Heart left ventricle (tissue), 16 donors: ENCODE measurements around the gene NPHP4. TPM values are rescaled to one million over a fixed set of nuclear protein-coding genes. Genes with fewer than 3 reads are reported as not detected.

Experiments used
- ATAC-seq, 4 donors: fragments of 200-7000 bp; cut with Tn5 transposase; one replicate each; pipeline ENCODE4 v1.9.1; 2020 to 2022; ENCODE audit warnings: moderate library complexity in 4 of 4, mild to moderate bottlenecking in 3 of 4, moderate number of reproducible peaks in 1 of 4
- DNase-seq, 5 donors: peaks; one replicate each; pipeline ENCODE4 v3.0.0-alpha.2; 2020
- H3K27ac ChIP-seq, 12 donors: fragments of 200-600 bp; sonication (generic) in 4 of 12; one replicate each; pipeline versions ENCODE4 v1.5.0 to v1.8.0; 2016 to 2022; ENCODE audit warnings: mild to moderate bottlenecking in 2 of 12
- H3K27me3 ChIP-seq, 9 donors: fragments of 200-600 bp; sonication (generic) in 2 of 9; one replicate each; pipeline versions ENCODE4 v1.5.1 to v1.8.0; 2016 to 2022; ENCODE audit warnings: mild to moderate bottlenecking in 3 of 9
- H3K36me3 ChIP-seq, 9 donors: fragments of 200-600 bp; sonication (generic) in 2 of 9; one replicate each; pipeline versions ENCODE4 v1.5.0 to v1.8.0; 2018 to 2022; ENCODE audit warnings: mild to moderate bottlenecking in 2 of 9
- H3K4me1 ChIP-seq, 12 donors: fragments of 200-600 bp; sonication (generic) in 4 of 12; one replicate each; pipeline versions ENCODE4 v1.5.0 to v1.8.0; 2016 to 2022; ENCODE audit warnings: mild to moderate bottlenecking in 3 of 12
- H3K4me3 ChIP-seq, 12 donors: fragments of 200-600 bp; sonication (generic) in 4 of 12; one replicate each; pipeline versions ENCODE4 v1.5.0 to v1.8.0; 2017 to 2022; ENCODE audit warnings: mild to moderate bottlenecking in 9 of 12, moderate library complexity in 4 of 12
- H3K9me3 ChIP-seq, 12 donors: fragments of 200-600 bp; sonication (generic) in 4 of 12; one replicate each; pipeline versions ENCODE4 v1.5.0 to v1.8.0; 2016 to 2022; ENCODE audit warnings: mild to moderate bottlenecking in 1 of 12
- POLR2A ChIP-seq, 2 donors: fragments of 450-650 bp; IDR thresholded peaks; one replicate each; pipeline ENCODE4 v1.6.1; 2017; ENCODE audit warnings: antibody characterized with exemption in 2 of 2, mild to moderate bottlenecking in 2 of 2, moderate library complexity in 2 of 2
- WGBS, 4 donors: extraction: QIAGEN DNeasy Blood & Tissue Kit in 2 of 4; methylation state at CpG; one replicate each; pipeline versions ENCODE4 v1.1.5 to v1.1.7; 2013 to 2018; 5-methylcytosine and 5-hydroxymethylcytosine counted together
- intact Hi-C, 10 donors: fragments of 100-400 bp; cut with DNase I; formaldehyde crosslinking; loops; one replicate each; pipeline versions ENCODE4 v1.11.1 to v1.14.2; 2022
- polyA plus RNA-seq, 2 donors: library from polyadenylated mRNA; stranded (reverse); fragments of 200-250 nt; gene quantifications; one replicate each; pipeline ENCODE4 v1.2.3, GENCODE V29; 2013
- total RNA-seq, 9 donors: library from RNA; depleted of rRNA in 2 of 9; stranded (reverse); fragments of >200 nt in 2 of 9; fragmentation: NEBNext Ultra II Directional in 3 of 9; extraction: Animal tissue kit (Norgen Biotek cat#: 25700) in 3 of 9; gene quantifications; one replicate each; pipeline versions ENCODE4 v1.1.0 to v1.2.4, GENCODE V29; 2016 to 2023
- TF ChIP-seq, protein P1 (sequence below), 12 donors: fragments of 200-600 bp; sonication (generic) in 4 of 12; IDR thresholded peaks; one replicate each; pipeline versions ENCODE4 v1.5.0 to v1.8.0; 2018 to 2022; ENCODE audit warnings: antibody characterized with exemption in 12 of 12, mild to moderate bottlenecking in 5 of 12
- donor health status: ischemic (EF 13 %, LVEDD 7.1; RV severe dilation, severe dysfunction).
- donor health status: healthy with polysubstance abuse.
- donor health status: DM: no; HTN: yes; CAD: no.
- donor health status: DM: no; HTN: no; CAD: no.
- donor health status: ischemic (EF 25% LVEDD 6.9; RV normal size, moderate dysfunction).
- donor health status: ischemic (EF 25% LVEDD 5.7; RV mildly dilated, moderate dysfunction).
- donor health status: healthy.
- donor health status: DM: yes; HTN: yes; CAD: no.
- donor health status: ischemic (EF 35%, LVEDD 5.7; RV mildly dilated, moderate dysfunction).
- donor health status: nonischemic (EF 11% LVEDD 7.7; RV severe dilation, severe dysfunction).
- donor health status: DM: yes; HTN: yes; CAD: no.
- donor health status: PGD.
- donor health status: ischemic (EF 29% LVEDD 5.4; RV normal size, mild dysfunction).
- donor health status: nonischemic (EF 23%, LVEDD 6.1; RV moderate dilation, normal function).

NPHP4 gene
- total and polyA plus RNA-seq, 11 donors: 2.1 to 6.3 (median 3.1) TPM

DNA sequence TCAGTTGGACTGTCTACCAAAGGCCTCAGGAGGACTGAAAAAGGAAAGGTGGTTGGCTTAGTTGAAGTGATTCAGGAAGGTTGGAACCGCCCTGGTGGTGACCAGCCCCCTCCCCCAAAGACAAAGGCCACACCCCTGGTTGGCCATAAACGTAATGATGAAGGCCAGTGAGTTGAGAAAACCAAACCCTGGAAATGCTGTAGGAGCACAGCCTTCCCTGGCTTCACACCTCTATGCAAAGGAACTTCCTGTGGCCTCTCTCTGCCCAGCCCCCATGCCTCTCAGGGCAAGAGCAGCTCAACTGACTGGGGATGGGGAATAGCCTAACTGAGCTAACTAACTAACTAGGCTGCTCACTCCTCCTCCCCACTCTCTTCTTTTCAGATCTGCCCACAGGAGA, 90.4 kb downstream of the NPHP4 start:
- Histone ChIP-seq H3K4me3 (no peak overlapping the region), H3K36me3 (peaks cover 0 to 52% (median 29%) of the 10 kb centered on the region in 9 donors), H3K27ac (no peak overlapping the region), H3K4me1 (no peaks in the 10 kb centered on the region), H3K9me3 (no peaks in the 10 kb centered on the region), H3K27me3 (no peaks in the 10 kb centered on the region)
- WGBS, 4 donors: 83 to 90% (median 85%) methylated on average over 2 of the region's 2 CpGs
- ATAC-seq (no peak), DNase-seq (peak in 1 of 5 donors; percentile 29)
- TF ChIP-seq, protein P1, sequence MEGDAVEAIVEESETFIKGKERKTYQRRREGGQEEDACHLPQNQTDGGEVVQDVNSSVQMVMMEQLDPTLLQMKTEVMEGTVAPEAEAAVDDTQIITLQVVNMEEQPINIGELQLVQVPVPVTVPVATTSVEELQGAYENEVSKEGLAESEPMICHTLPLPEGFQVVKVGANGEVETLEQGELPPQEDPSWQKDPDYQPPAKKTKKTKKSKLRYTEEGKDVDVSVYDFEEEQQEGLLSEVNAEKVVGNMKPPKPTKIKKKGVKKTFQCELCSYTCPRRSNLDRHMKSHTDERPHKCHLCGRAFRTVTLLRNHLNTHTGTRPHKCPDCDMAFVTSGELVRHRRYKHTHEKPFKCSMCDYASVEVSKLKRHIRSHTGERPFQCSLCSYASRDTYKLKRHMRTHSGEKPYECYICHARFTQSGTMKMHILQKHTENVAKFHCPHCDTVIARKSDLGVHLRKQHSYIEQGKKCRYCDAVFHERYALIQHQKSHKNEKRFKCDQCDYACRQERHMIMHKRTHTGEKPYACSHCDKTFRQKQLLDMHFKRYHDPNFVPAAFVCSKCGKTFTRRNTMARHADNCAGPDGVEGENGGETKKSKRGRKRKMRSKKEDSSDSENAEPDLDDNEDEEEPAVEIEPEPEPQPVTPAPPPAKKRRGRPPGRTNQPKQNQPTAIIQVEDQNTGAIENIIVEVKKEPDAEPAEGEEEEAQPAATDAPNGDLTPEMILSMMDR (IDR thresholded peaks at IDR 0.05): no peak
- no peak for TF ChIP-seq POLR2A (IDR thresholded peaks at IDR 0.05)
- intact Hi-C loops: no loop called here

DNA sequence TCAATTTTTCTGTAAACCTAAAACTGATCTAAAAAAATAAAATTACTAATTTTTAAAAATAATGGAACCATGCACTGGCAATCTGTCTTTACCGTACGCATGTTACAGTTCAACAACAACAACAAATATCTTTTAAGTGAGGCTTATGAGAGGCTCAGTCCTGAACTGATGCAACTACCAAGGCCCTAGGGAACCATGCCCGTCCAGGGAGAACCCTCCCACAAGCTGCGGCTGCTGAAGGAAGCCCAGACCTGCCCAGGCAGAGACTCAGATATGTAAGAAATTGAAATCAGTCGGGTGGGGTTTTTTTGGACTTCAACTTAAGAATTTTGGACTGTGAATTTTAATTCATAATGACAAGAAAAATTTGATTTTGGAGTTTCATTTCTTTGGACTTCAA, 91.1 kb downstream of the NPHP4 start:
- TF ChIP-seq, protein P1 (IDR thresholded peaks at IDR 0.05): no peak
- TF ChIP-seq POLR2A (IDR thresholded peaks at IDR 0.05): no peak
- intact Hi-C loops: no loop called here
- H3K27me3 ChIP-seq: no peaks in the 10 kb centered on the region
- ATAC-seq (no peak), DNase-seq (peak in 1 of 5 donors; percentile 31)
- 84 to 91% (median 88%) methylated on average over 5 of the region's 5 CpGs for WGBS, 4 donors
- H3K4me3 ChIP-seq: no peak overlapping the region
- H3K4me1 ChIP-seq: no peaks in the 10 kb centered on the region
- H3K27ac ChIP-seq: no peak overlapping the region
- H3K36me3 ChIP-seq: peaks cover 0 to 57% (median 28%) of the 10 kb centered on the region in 9 donors
- H3K9me3 ChIP-seq: no peaks in the 10 kb centered on the region

DNA sequence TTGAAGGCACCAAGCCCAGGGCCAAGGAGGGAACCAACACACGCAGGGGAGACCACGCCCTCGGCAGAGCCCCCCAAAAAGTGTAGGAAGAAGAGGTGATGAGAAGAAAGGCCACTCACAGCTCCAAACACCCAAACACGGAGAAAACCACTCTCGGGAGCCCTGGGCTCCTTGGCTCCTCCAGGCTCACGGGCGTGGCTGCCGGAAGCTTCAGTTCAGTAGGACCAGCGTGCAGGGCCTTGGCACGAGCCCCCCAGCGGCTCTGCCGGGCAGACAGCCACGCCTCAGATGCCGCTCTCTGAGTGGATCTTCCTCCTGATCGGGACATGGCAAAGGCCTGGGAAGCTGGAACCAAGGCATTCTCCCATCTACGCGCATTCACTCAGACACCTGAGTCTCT, 94.0 kb downstream of the NPHP4 start:
- DNase-seq (peak in 1 of 5 donors; percentile 51), ATAC-seq (no peak)
- Histone ChIP-seq H3K9me3 (peaks cover 0 to 3% (median 0%) of the 10 kb centered on the region in 12 donors), H3K36me3 (peaks cover 0 to 34% (median 6%) of the 10 kb centered on the region in 9 donors), H3K4me1 (no peaks in the 10 kb centered on the region), H3K27me3 (no peaks in the 10 kb centered on the region), H3K27ac (no peak overlapping the region), H3K4me3 (no peak overlapping the region)
- TF ChIP-seq, protein P1 (IDR thresholded peaks at IDR 0.05): no peak
- TF ChIP-seq POLR2A (IDR thresholded peaks at IDR 0.05): no peak
- WGBS, 4 donors: 96 to 98% (median 97%) methylated on average over 16 to 17 of the region's 17 CpGs
- intact Hi-C loops: no loop called here

DNA sequence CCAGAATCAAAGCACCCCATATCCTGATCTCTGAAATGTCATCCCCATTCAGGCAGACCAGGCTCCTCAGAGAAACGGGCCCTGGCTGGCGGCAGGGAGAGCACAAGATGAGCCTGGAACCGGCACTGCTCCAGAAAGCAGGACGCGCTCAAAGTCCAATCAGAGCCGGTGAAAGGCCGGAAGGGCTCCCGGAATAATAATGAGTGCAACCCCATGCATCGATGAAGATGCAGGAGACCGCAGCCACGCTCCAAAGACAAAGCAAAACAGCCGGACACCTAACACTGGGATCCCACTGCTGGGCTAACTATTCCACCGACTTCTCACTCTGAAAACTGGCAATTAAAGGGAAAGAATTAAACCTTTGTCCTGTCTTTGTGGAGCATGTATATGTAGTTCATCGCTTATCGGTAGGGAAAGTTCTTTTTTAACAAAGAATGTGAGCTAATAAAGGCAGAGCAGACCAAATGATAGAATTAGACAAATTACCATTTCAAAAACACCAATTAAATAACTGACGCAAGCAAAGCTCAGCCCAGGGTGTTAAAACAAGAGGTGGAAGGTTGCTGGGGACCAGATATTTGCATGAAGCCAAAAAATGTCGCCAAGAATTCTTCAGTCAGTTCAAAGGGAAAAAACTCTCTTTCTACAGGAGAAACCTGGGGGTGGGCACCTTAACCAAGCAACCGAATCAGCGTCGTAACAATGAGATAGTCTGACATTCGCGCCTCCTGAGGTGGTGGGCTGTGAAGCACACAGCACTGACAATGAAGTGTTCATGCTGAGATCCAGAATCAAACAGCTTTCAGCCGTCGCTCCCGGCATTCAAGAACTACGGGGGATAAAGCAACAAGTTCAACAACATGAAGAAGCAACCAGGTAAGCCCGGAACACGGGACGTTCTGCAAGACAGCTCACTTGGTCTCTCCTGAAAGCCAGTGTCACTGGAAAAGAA, 95.2 kb downstream of the NPHP4 start:
- Histone ChIP-seq H3K27me3 (no peaks in the 10 kb centered on the region), H3K4me1 (no peaks in the 10 kb centered on the region), H3K36me3 (peaks cover 0 to 26% (median 6%) of the 10 kb centered on the region in 9 donors), H3K9me3 (peaks cover 0 to 3% (median 0%) of the 10 kb centered on the region in 12 donors), H3K4me3 (no peak overlapping the region), H3K27ac (no peak overlapping the region)
- intact Hi-C loops: no loop called here
- ATAC-seq (no peak), DNase-seq (peak in 2 of 5 donors; percentile 12 to 17)
- WGBS, 4 donors: 82 to 87% (median 84%) methylated on average over 29 of the region's 29 CpGs
- no peak for TF ChIP-seq POLR2A (IDR thresholded peaks at IDR 0.05)
